H9 (cell line): Measurements from ENCODE around the gene CLTCL1. TPM values are rescaled to one million over a fixed set of nuclear protein-coding genes. Genes with fewer than 3 reads are reported as not detected.

Experiments used
- DNase-seq: peaks from one replicate; pipeline ENCODE4 v3.0.0-alpha.2; 2017
- H2AFZ ChIP-seq: one replicate; pipeline ENCODE4 v1.6.1; 2013; ENCODE audit warnings: mild to moderate bottlenecking, low read length, control low read depth, moderate library complexity
- H2AK5ac ChIP-seq: 2 replicates; pipeline ENCODE4 v1.6.1; 2013; ENCODE audit warnings: low read length, control low read depth, mixed read lengths; ENCODE audit not compliant: insufficient read length
- H2BK120ac ChIP-seq: one replicate; pipeline ENCODE4 v1.6.1; 2013; ENCODE audit warnings: low read depth, mild to moderate bottlenecking, low read length, control low read depth, inconsistent platforms; ENCODE audit not compliant: poor library complexity, severe bottlenecking
- H2BK12ac ChIP-seq: 2 replicates; pipeline ENCODE4 v1.6.1; 2013; ENCODE audit warnings: low read length, control low read depth, mixed read lengths, low read depth; ENCODE audit not compliant: insufficient read length
- H2BK15ac ChIP-seq: 2 replicates; pipeline ENCODE4 v1.6.1; 2013; ENCODE audit warnings: low read depth, low read length, control low read depth
- H2BK20ac ChIP-seq: one replicate; pipeline ENCODE4 v1.6.1; 2013; ENCODE audit warnings: low read depth, mild to moderate bottlenecking, low read length, control low read depth, inconsistent platforms; ENCODE audit not compliant: poor library complexity, severe bottlenecking
- H2BK5ac ChIP-seq: 2 replicates; pipeline ENCODE4 v1.6.1; 2013; ENCODE audit warnings: low read length, control low read depth, mixed read lengths; ENCODE audit not compliant: insufficient read length
- H3K14ac ChIP-seq: 2 replicates; pipeline ENCODE4 v1.6.1; 2013; ENCODE audit warnings: low read length, control low read depth; ENCODE audit not compliant: insufficient read depth
- H3K18ac ChIP-seq: 2 replicates; pipeline ENCODE4 v1.6.1; 2013; ENCODE audit warnings: low read depth, mild to moderate bottlenecking, mixed read lengths, low read length, control low read depth; ENCODE audit not compliant: insufficient read length
- H3K23ac ChIP-seq: 2 replicates; pipeline ENCODE4 v1.6.1; 2013; ENCODE audit warnings: low read length, control low read depth, mixed read lengths, low read depth; ENCODE audit not compliant: insufficient read length
- H3K23me2 ChIP-seq: 2 replicates; pipeline ENCODE4 v1.6.1; 2013; ENCODE audit warnings: low read depth, mild to moderate bottlenecking, mixed read lengths, low read length, control low read depth; ENCODE audit not compliant: insufficient read length, poor library complexity, severe bottlenecking
- H3K27ac ChIP-seq: 2 replicates; pipeline ENCODE4 v1.5.1; 2013; ENCODE audit warnings: low read length, control low read depth, mixed read lengths, low read depth; ENCODE audit not compliant: insufficient read length
- H3K27me3 ChIP-seq: 2 replicates; pipeline ENCODE4 v1.6.1; 2013; ENCODE audit warnings: low read length, control low read depth, inconsistent platforms; ENCODE audit not compliant: insufficient read depth
- H3K4ac ChIP-seq: 2 replicates; pipeline ENCODE4 v1.6.1; 2013; ENCODE audit warnings: low read depth, mild to moderate bottlenecking, control low read depth, inconsistent platforms, low read length, moderate library complexity
- H3K4me1 ChIP-seq: 2 replicates; pipeline ENCODE4 v1.6.1; 2013; ENCODE audit warnings: low read length, control low read depth, inconsistent platforms; ENCODE audit not compliant: insufficient read depth
- H3K4me2 ChIP-seq: 2 replicates; pipeline ENCODE4 v1.6.1; 2013; ENCODE audit warnings: low read length, control low read depth, mixed read lengths; ENCODE audit not compliant: insufficient read length, insufficient read depth
- H3K56ac ChIP-seq: 2 replicates; pipeline ENCODE4 v1.6.1; 2013; ENCODE audit warnings: low read depth, mild to moderate bottlenecking, mixed read lengths, low read length, control low read depth; ENCODE audit not compliant: insufficient read length
- H3K79me1 ChIP-seq: 2 replicates; pipeline ENCODE4 v1.6.1; 2013; ENCODE audit warnings: low read depth, mild to moderate bottlenecking, moderate library complexity, low read length, control low read depth, inconsistent platforms; ENCODE audit not compliant: insufficient read depth, poor library complexity, severe bottlenecking
- H3K79me2 ChIP-seq: 2 replicates; pipeline ENCODE4 v1.6.1; 2013; ENCODE audit warnings: low read length, control low read depth, inconsistent platforms; ENCODE audit not compliant: insufficient read depth
- H3K9ac ChIP-seq: 2 replicates; pipeline ENCODE4 v1.6.1; 2013; ENCODE audit warnings: low read length, control low read depth, mixed read lengths; ENCODE audit not compliant: insufficient read length; ENCODE audit errors: extremely low read depth
- H3K9me3 ChIP-seq: one replicate; pipeline ENCODE4 v1.6.1; 2013; ENCODE audit warnings: low read depth, low read length, inconsistent platforms; ENCODE audit not compliant: control insufficient read depth
- H3T11ph ChIP-seq: one replicate; pipeline ENCODE4 v1.6.1; 2013; ENCODE audit warnings: mild to moderate bottlenecking, low read length, control low read depth, inconsistent platforms
- H4K20me1 ChIP-seq: one replicate; pipeline ENCODE4 v1.6.1; 2013; ENCODE audit not compliant: control insufficient read depth, insufficient read length, insufficient read depth
- H4K5ac ChIP-seq: 2 replicates; pipeline ENCODE4 v1.6.1; 2013; ENCODE audit warnings: low read depth, mild to moderate bottlenecking, mixed read lengths, low read length, control low read depth; ENCODE audit not compliant: insufficient read length
- H4K8ac ChIP-seq: replicated peaks from 2 replicates; pipeline ENCODE4 v1.6.1; 2013; ENCODE audit warnings: low read length, control low read depth, mixed read lengths, low read depth; ENCODE audit not compliant: insufficient read length
- H4K91ac ChIP-seq: 2 replicates; pipeline ENCODE4 v1.6.1; 2013; ENCODE audit warnings: low read depth, mild to moderate bottlenecking, moderate library complexity, mixed read lengths, low read length, control low read depth; ENCODE audit not compliant: insufficient read length
- H3K27ac Mint-ChIP-seq, 3 experiments: 2 replicates in 2 of 3; 3 replicates in 1 of 3; pipeline ENCODE4 v1.8.0; 2020 to 2021; ENCODE audit warnings: mixed read lengths in 3 of 3, mild to moderate bottlenecking in 1 of 3, moderate library complexity in 1 of 3
- H3K27me3 Mint-ChIP-seq: 2 replicates; pipeline ENCODE4 v1.8.0; 2021; ENCODE audit warnings: low read depth, mild to moderate bottlenecking, moderate library complexity, mixed read lengths
- H3K36me3 Mint-ChIP-seq, 3 experiments: 2 replicates in 2 of 3; 3 replicates in 1 of 3; pipeline ENCODE4 v1.8.0; 2020 to 2021; ENCODE audit warnings: low read depth in 3 of 3, mixed read lengths in 3 of 3; ENCODE audit not compliant: insufficient read depth in 1 of 3
- H3K4me1 Mint-ChIP-seq, 2 experiments: 2 replicates each; pipeline ENCODE4 v1.8.0; 2020; ENCODE audit warnings: mixed read lengths in 2 of 2
- H3K4me3 Mint-ChIP-seq, 2 experiments: 2 replicates in 1 of 2; 3 replicates in 1 of 2; pipeline ENCODE4 v1.8.0; 2020 to 2021; ENCODE audit warnings: mild to moderate bottlenecking in 2 of 2, mixed read lengths in 2 of 2, moderate library complexity in 1 of 2
- H3K9me3 Mint-ChIP-seq, 2 experiments: 2 replicates in 1 of 2; 3 replicates in 1 of 2; pipeline ENCODE4 v1.8.0; 2020; ENCODE audit warnings: mild to moderate bottlenecking in 2 of 2, mixed read lengths in 2 of 2, moderate library complexity in 1 of 2
- CTCF ChIP-seq: fragments of 200-600 bp; sonication (generic); conservative IDR thresholded peaks from 3 replicates; pipeline ENCODE4 v1.8.0; 2021; ENCODE audit warnings: antibody characterized with exemption, mild to moderate bottlenecking
- WGBS: extraction: QIAGEN DNeasy Blood & Tissue Kit; methylation state at CpG from one replicate; pipeline ENCODE4 v1.1.7; 2013; ENCODE audit warnings: missing lambda C conversion rate, low lambda C conversion rate, mixed read lengths; ENCODE audit not compliant: insufficient read length; ENCODE audit errors: extremely low coverage; 5-methylcytosine and 5-hydroxymethylcytosine counted together
- long read RNA-seq: library from polyadenylated mRNA; unstranded; transcript quantifications from one replicate; pipeline ENCODE4 v2.0.0, GENCODE V29; 2020
- total RNA-seq: library from RNA; stranded (reverse); gene quantifications from 2 replicates; pipeline ENCODE4 v1.2.1, GENCODE V29; 2021

Gene CLTCL1
- total RNA-seq = 11.1 and 11.7 TPM in 2 replicates
- long read RNA-seq, full-length matches to known transcripts = 6 of 25 reads
- long read RNA-seq, partial matches to known transcripts = 10 of 25 reads
- long read RNA-seq, other reads (novel, unspliced or antisense) = 9 of 25 reads

GRCh38 chr22:19291580-19292457 lies at the start of gene CLTCL1:
CLTCL1 (minus strand) TSS chr22:19291719; CDS start chr22:19291641, 78 bp downstream.
- Histone ChIP-seq H3K56ac (peak within 1 kb of the TSS; percentile 19), H3K9me3 (no peaks in the 10 kb centered on the region), H2AFZ (peak within 1 kb of the TSS; percentile 65), H3K79me1 (no peaks in the 10 kb centered on the region), H3K18ac (peak within 1 kb of the TSS; percentile 12), H3K4ac (no peak within 1 kb of the TSS), H2BK12ac (no peak within 1 kb of the TSS), H2BK120ac (no peak within 1 kb of the TSS), H3K27me3 (peaks cover 3% of the 10 kb centered on the region; the same call in 1 of the 2 replicates), H2AK5ac (no peak within 1 kb of the TSS), H4K20me1 (no peaks in the 10 kb centered on the region), H2BK20ac (no peak within 1 kb of the TSS), H4K91ac (no peak within 1 kb of the TSS), H2BK15ac (no peak within 1 kb of the TSS), H3K23ac (no peak within 1 kb of the TSS), H4K8ac (no peak within 1 kb of the TSS), H3K79me2 (no peaks in the 10 kb centered on the region), H3T11ph (no peak within 1 kb of the TSS), H3K9ac (peak within 1 kb of the TSS; percentile 47), H3K4me2 (peak within 1 kb of the TSS; percentile 93), H3K27ac (no peak within 1 kb of the TSS), H2BK5ac (no peak within 1 kb of the TSS), H3K14ac (peak within 1 kb of the TSS; percentile 26; the same call in 1 of the 2 replicates), H3K4me1 (peaks cover 13% of the 10 kb centered on the region), H3K23me2 (peaks cover 12% of the 10 kb centered on the region), H4K5ac (peak within 1 kb of the TSS; percentile 45)
- Mint-ChIP-seq H3K9me3 (no peaks in the 10 kb centered on the region), H3K4me3 (peak within 1 kb of the TSS; percentile 81 to 91), H3K36me3 (peaks cover 0 to 11% (median 8%) of the 10 kb centered on the region in 3 experiments; a peak in 4 of 7 replicates), H3K27ac (peak within 1 kb of the TSS in 2 of 3 experiments; percentile 69 to 78; a peak in 2 of 7 replicates), H3K27me3 (peaks cover 23% of the 10 kb centered on the region), H3K4me1 (peaks cover 45 to 47% of the 10 kb centered on the region in 2 experiments)
- DNase-seq = peak; percentile 85
- no peak for TF ChIP-seq CTCF
- no CpG with 5 or more reads among the region's 74 CpGs for WGBS
